SK-N-MC (cell line): ENCODE measurements around the gene AIMP1.

Source experiments
- DNase-seq: peaks from one replicate; pipeline ENCODE4 v3.0.0-alpha.2; 2011; ENCODE audit warnings: low read depth, low spot score
- H3K27ac ChIP-seq: fragments of 200-600 bp; sonication (generic); 2 replicates; pipeline ENCODE4 v1.5.1; 2016; ENCODE audit warnings: mixed run types
- H3K36me3 ChIP-seq: fragments of 200-600 bp; sonication (generic); 2 replicates; pipeline ENCODE4 v1.6.1; 2017; ENCODE audit warnings: antibody characterized with exemption, low read length, mixed read lengths; ENCODE audit not compliant: insufficient read depth
- H3K4me3 ChIP-seq: fragments of 200-600 bp; sonication (generic); 2 replicates; pipeline ENCODE4 v1.5.1; 2016
- H3K9ac ChIP-seq: fragments of 200-600 bp; sonication (generic); 2 replicates; pipeline ENCODE4 v1.8.0; 2017; ENCODE audit warnings: mixed run types, mixed read lengths; ENCODE audit not compliant: insufficient read length
- H3K9me3 ChIP-seq: fragments of 200-600 bp; sonication (generic); 2 replicates; pipeline ENCODE4 v1.6.1; 2017; ENCODE audit warnings: low read depth, mild to moderate bottlenecking, antibody characterized with exemption, low read length, moderate library complexity, mixed read lengths
- EZH2 ChIP-seq: fragments of 200-600 bp; sonication (generic); IDR thresholded peaks from one replicate; pipeline ENCODE4 v1.6.1; 2017; ENCODE audit warnings: antibody characterized with exemption
- FOXP2 ChIP-seq: optimal IDR thresholded peaks from 2 replicates; pipeline ENCODE3; 2011; ENCODE audit warnings: mild to moderate bottlenecking, moderate library complexity; ENCODE audit not compliant: insufficient read depth; ENCODE audit errors: extremely low read length, control extremely low read depth
- POLR2AphosphoS5 ChIP-seq: IDR thresholded peaks from 2 replicates; pipeline ENCODE4 v1.6.1; 2012; ENCODE audit warnings: mild to moderate bottlenecking, low read depth, low read length, borderline replicate concordance

The AIMP1 gene

GRCh38 chr4:106303548-106304281, 12.6 kb upstream of the AIMP1 start:
- H3K9ac ChIP-seq: no peak overlapping the region
- TF ChIP-seq POLR2AphosphoS5: no peak
- H3K9me3 ChIP-seq: 0 out of 2 replicates have a peak, but pooled peaks cover 3% of the 10 kb centered on the region
- peaks cover 30% of the 10 kb centered on the region for H3K36me3 ChIP-seq
- DNase-seq: no peak
- H3K4me3 ChIP-seq: no peak overlapping the region
- no peak overlapping the region for H3K27ac ChIP-seq

GRCh38 chr4:106304632-106305031, 11.7 kb upstream of the AIMP1 start:
- Histone ChIP-seq H3K36me3 (peaks cover 28% of the 10 kb centered on the region), H3K27ac (no peak overlapping the region), H3K4me3 (no peak overlapping the region), H3K9me3 (0 out of 2 replicates have a peak, but pooled peaks cover 3% of the 10 kb centered on the region), H3K9ac (no peak overlapping the region)
- TF ChIP-seq POLR2AphosphoS5 (no peak), EZH2 (no peak), FOXP2 (no peak)
- no peak for DNase-seq

- Histone ChIP-seq H3K9me3 (0 out of 2 replicates have a peak, but pooled peaks cover 2% of the 10 kb centered on the region), H3K9ac (no peak overlapping the region), H3K36me3 (peaks cover 20% of the 10 kb centered on the region), H3K27ac (no peak overlapping the region), H3K4me3 (no peak overlapping the region)
- TF ChIP-seq FOXP2 (no peak), EZH2 (no peak), POLR2AphosphoS5 (no peak)
- DNase-seq: no peak
These were observed 10.8 kb upstream of the AIMP1 start for GRCh38 chr4:106305435-106306055.

GRCh38 chr4:106306561-106306960, 9.8 kb upstream of the AIMP1 start:
- TF ChIP-seq FOXP2: no peak
- TF ChIP-seq EZH2: no peak
- TF ChIP-seq POLR2AphosphoS5: no peak
- Histone ChIP-seq H3K36me3 (peaks cover 17% of the 10 kb centered on the region), H3K4me3 (no peak overlapping the region), H3K9ac (no peak overlapping the region), H3K9me3 (no peaks in the 10 kb centered on the region), H3K27ac (no peak overlapping the region)
- DNase-seq: no peak

DNA sequence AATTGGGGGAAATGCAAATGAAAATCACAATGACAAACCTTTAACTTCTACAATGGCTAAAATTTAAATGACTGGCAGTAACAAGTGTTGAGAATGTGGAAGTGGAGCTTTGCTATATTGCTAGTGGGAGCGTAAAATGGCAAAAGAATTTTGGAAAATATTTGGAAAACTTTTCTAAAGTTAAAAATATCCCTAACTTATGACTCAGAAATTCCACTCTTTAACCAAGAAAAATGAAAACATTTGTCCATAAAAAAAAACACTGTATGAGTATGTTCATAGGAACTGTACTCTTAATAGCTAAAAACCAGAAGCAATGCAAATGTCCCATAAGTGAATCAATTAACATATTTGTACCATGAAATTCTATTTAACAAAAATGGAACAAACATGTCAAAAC, 4.0 kb upstream of the AIMP1 start:
- H3K9ac ChIP-seq: no peak overlapping the region
- H3K27ac ChIP-seq: peak overlapping the region; percentile 83
- TF ChIP-seq EZH2 (no peak), POLR2AphosphoS5 (no peak), FOXP2 (no peak)
- H3K4me3 ChIP-seq: peak overlapping the region; percentile 25; the same call in 1 of the 2 replicates
- H3K9me3 ChIP-seq: no peaks in the 10 kb centered on the region
- no peaks in the 10 kb centered on the region for H3K36me3 ChIP-seq
- DNase-seq: no peak

- no peaks in the 10 kb centered on the region for H3K9me3 ChIP-seq
- H3K36me3 ChIP-seq: no peaks in the 10 kb centered on the region
- no peak for TF ChIP-seq EZH2
- no peak for TF ChIP-seq FOXP2
- no peak for TF ChIP-seq POLR2AphosphoS5
- peak overlapping the region; percentile 83 for H3K27ac ChIP-seq
- peak overlapping the region; percentile 17 for H3K9ac ChIP-seq
- DNase-seq: no peak
- H3K4me3 ChIP-seq: peak overlapping the region; percentile 0; the same call in 1 of the 2 replicates
These were observed 3.3 kb upstream of the AIMP1 start for GRCh38 chr4:106312997-106313522.

GRCh38 chr4:106314960-106315359, 1.4 kb upstream of the AIMP1 start:
- no peak for DNase-seq
- Histone ChIP-seq H3K4me3 (peak overlapping the region; percentile 96), H3K9me3 (no peaks in the 10 kb centered on the region), H3K36me3 (no peaks in the 10 kb centered on the region), H3K27ac (peak overlapping the region; percentile 96; the same call in 1 of the 2 replicates), H3K9ac (peak overlapping the region; percentile 98)
- TF ChIP-seq EZH2 (no peak), POLR2AphosphoS5 (no peak), FOXP2 (no peak)

DNA sequence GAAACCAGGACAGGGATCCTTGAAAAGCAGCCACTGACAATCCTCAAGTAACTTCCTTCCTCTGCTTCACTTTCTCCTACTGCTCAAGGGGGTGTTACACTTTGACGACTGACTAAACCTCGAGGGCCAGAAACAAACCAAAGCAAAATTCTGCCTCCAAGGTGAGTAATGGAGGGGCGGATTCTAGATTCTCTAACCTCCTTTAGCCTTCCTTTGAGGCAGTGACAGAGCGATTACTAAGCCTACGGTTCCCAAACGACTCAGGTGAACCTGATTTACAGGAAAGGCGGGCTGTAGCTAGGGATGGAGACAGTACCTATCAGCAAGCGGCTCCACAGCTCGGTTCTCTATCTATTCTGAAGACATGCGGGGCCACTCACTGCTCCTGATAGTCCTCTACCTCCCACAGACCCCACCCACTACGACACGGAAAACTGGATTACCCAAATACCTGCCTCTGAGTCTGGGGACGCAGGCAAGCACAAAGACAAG, 828 bp upstream of the AIMP1 start:
- Histone ChIP-seq H3K27ac (peak overlapping the region; percentile 96), H3K9ac (peak overlapping the region; percentile 98), H3K4me3 (peak overlapping the region; percentile 96), H3K36me3 (peaks cover 4% of the 10 kb centered on the region), H3K9me3 (no peaks in the 10 kb centered on the region)
- DNase-seq: no peak
- TF ChIP-seq POLR2AphosphoS5 (no peak), FOXP2 (no peak), EZH2 (no peak)
